Bronchial epithelial cell (primary cell): ENCODE results near the gene ATF7. TPM values are rescaled to one million over a fixed set of nuclear protein-coding genes. Genes with fewer than 3 reads are reported as not detected.

ENCODE experiments used
- DNase-seq: peaks from one replicate; pipeline ENCODE4 v3.0.0-alpha.2; 2010; ENCODE audit warnings: low read depth
- FAIRE-seq: peaks from 2 replicates; lab custom pipeline; 2011; peaks lifted over from hg19 to GRCh38; lab: Jason Lieb, UNC
- H3K27me3 ChIP-seq: 2 replicates; pipeline ENCODE4 v1.5.1; 2011; ENCODE audit warnings: low read length; ENCODE audit not compliant: control insufficient read depth, insufficient read depth
- H3K36me3 ChIP-seq: 2 replicates; pipeline ENCODE4 v1.5.1; 2011; ENCODE audit warnings: low read length; ENCODE audit not compliant: control insufficient read depth, insufficient read depth
- H3K4me3 ChIP-seq: 2 replicates; pipeline ENCODE4 v1.5.1; 2011; ENCODE audit warnings: mild to moderate bottlenecking, low read depth, low read length, control low read depth
- CTCF ChIP-seq: IDR thresholded peaks from 2 replicates; pipeline ENCODE4 v1.5.1; 2011; ENCODE audit warnings: mild to moderate bottlenecking, moderate library complexity, low read length, control low read depth, inconsistent platforms; ENCODE audit not compliant: insufficient read depth, severe bottlenecking
- total RNA-seq: library from RNA; depleted of rRNA; stranded (reverse); fragments of >200 nt; gene quantifications from 2 replicates; pipeline ENCODE4 v1.2.1, GENCODE V29; 2014

ATF7 gene
- total RNA-seq, 1 donor from 2014 or later, result 5.3 TPM

GRCh38 chr12:53664936-53665335, 38.8 kb upstream of the ATF7 start:
- FAIRE-seq (no peak), DNase-seq (no peak)
- TF ChIP-seq CTCF, result no peak
- Histone ChIP-seq H3K4me3 (no peak overlapping the region), H3K27me3 (no peaks in the 10 kb centered on the region), H3K36me3 (peaks cover 12% of the 10 kb centered on the region)

- TF ChIP-seq CTCF, result no peak
- no peak for FAIRE-seq
- Histone ChIP-seq H3K27me3 (no peaks in the 10 kb centered on the region), H3K4me3 (no peak overlapping the region), H3K36me3 (peaks cover 7% of the 10 kb centered on the region)
- DNase-seq, result no peak
Observed at GRCh38 chr12:53664191-53664590, 38.0 kb upstream of the ATF7 start.

- Histone ChIP-seq H3K36me3 (peaks cover 3% of the 10 kb centered on the region), H3K4me3 (no peak overlapping the region), H3K27me3 (no peaks in the 10 kb centered on the region)
- FAIRE-seq, result no peak
- no peak for DNase-seq
- no peak for TF ChIP-seq CTCF
Observed at GRCh38 chr12:53660041-53660440, 33.9 kb upstream of the ATF7 start.

GRCh38 chr12:53659571-53659981, 33.4 kb upstream of the ATF7 start:
- FAIRE-seq (no peak), DNase-seq (no peak)
- Histone ChIP-seq H3K27me3 (no peaks in the 10 kb centered on the region), H3K36me3 (peaks cover 2% of the 10 kb centered on the region), H3K4me3 (no peak overlapping the region)
- TF ChIP-seq CTCF, result no peak

- FAIRE-seq (no peak), DNase-seq (peak; percentile 37)
- H3K27me3 ChIP-seq, result no peaks in the 10 kb centered on the region
- H3K36me3 ChIP-seq, result peaks cover 2% of the 10 kb centered on the region
- TF ChIP-seq CTCF, result no peak
- H3K4me3 ChIP-seq, result no peak overlapping the region
Observed at GRCh38 chr12:53659011-53659551, 32.9 kb upstream of the ATF7 start.

- Histone ChIP-seq H3K36me3 (no peaks in the 10 kb centered on the region), H3K4me3 (no peak overlapping the region), H3K27me3 (no peaks in the 10 kb centered on the region)
- TF ChIP-seq CTCF, result no peak
- DNase-seq (no peak), FAIRE-seq (no peak)
Observed at GRCh38 chr12:53657041-53657440, 30.9 kb upstream of the ATF7 start.
